ENCODE data around the gene UBAC2. TPM values are rescaled to one million over a fixed set of nuclear protein-coding genes. Genes with fewer than 3 reads are reported as not detected.

The UBAC2 gene
- total RNA-seq, 1 experiment from 2014 or later: 58.3 TPM

GRCh38 chr13:99425485-99426341, 225.1 kb downstream of the UBAC2 start:
- H3K9me2 ChIP-seq (replicated peaks; ENCODE audit: insufficient read depth, low read length): no peaks in the 10 kb centered on the region
- H3K4me1 ChIP-seq (ENCODE audit: low read length): peaks cover 30% of the 10 kb centered on the region
- H2AFZ ChIP-seq (ENCODE audit: low read length): peak overlapping the region; percentile 57; the same call in 1 of the 2 replicates
- peak overlapping the region; percentile 42; the same call in 1 of the 2 replicates for H3K4me3 ChIP-seq (ENCODE audit: low read length)
- H3K27ac ChIP-seq (ENCODE audit: low read length): no peak overlapping the region
- DNase-seq: peak; percentile 67
- H3K9me3 ChIP-seq (ENCODE audit: low read length): no peaks in the 10 kb centered on the region
- no peaks in the 10 kb centered on the region for H3K36me3 ChIP-seq (ENCODE audit: insufficient read depth, low read length)
- no peaks in the 10 kb centered on the region for H3K79me2 ChIP-seq (ENCODE audit: low read length)
- H3K4me2 ChIP-seq (ENCODE audit: low read depth, low read length, poor library complexity, severe bottlenecking): peak overlapping the region; percentile 50
- H4K20me1 ChIP-seq (ENCODE audit: insufficient read depth, low read depth, low read length): no peaks in the 10 kb centered on the region
- H3K27me3 ChIP-seq (ENCODE audit: low read length): no peaks in the 10 kb centered on the region
- H3K9ac ChIP-seq (ENCODE audit: low read length): peak overlapping the region; percentile 28; the same call in 1 of the 2 replicates

DNA sequence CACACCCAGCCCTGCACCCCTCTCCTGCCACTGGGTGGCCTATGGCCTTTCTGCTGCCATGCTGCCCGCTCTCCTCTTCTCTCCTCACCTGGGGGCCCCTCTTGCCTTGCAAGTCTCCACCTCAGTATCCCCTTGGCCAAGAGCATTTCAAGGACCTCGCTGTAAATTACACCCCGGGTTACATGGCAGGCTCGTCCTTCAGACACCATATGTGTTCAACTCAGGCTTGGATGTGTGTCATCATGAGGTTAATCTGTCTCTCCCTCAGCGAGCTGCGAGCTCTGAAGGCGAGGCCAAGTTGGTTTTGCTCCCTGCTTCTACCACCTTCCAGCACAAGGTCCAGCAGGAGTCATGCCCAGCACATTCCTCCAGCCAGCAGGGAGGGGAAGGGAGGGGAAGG, 225.8 kb downstream of the UBAC2 start:
- H3K9ac ChIP-seq (ENCODE audit: low read length): no peak overlapping the region
- no peak for DNase-seq
- H3K27ac ChIP-seq (ENCODE audit: low read length): no peak overlapping the region
- H3K9me2 ChIP-seq (replicated peaks; ENCODE audit: insufficient read depth, low read length): no peaks in the 10 kb centered on the region
- H3K4me2 ChIP-seq (ENCODE audit: low read depth, low read length, poor library complexity, severe bottlenecking): peak overlapping the region; percentile 50
- no peaks in the 10 kb centered on the region for H4K20me1 ChIP-seq (ENCODE audit: insufficient read depth, low read depth, low read length)
- H3K27me3 ChIP-seq (ENCODE audit: low read length): no peaks in the 10 kb centered on the region
- no peaks in the 10 kb centered on the region for H3K79me2 ChIP-seq (ENCODE audit: low read length)
- no peaks in the 10 kb centered on the region for H3K36me3 ChIP-seq (ENCODE audit: insufficient read depth, low read length)
- peaks cover 28% of the 10 kb centered on the region for H3K4me1 ChIP-seq (ENCODE audit: low read length)
- H3K9me3 ChIP-seq (ENCODE audit: low read length): no peaks in the 10 kb centered on the region
- H2AFZ ChIP-seq (ENCODE audit: low read length): no peak overlapping the region
- H3K4me3 ChIP-seq (ENCODE audit: low read length): no peak overlapping the region

DNA sequence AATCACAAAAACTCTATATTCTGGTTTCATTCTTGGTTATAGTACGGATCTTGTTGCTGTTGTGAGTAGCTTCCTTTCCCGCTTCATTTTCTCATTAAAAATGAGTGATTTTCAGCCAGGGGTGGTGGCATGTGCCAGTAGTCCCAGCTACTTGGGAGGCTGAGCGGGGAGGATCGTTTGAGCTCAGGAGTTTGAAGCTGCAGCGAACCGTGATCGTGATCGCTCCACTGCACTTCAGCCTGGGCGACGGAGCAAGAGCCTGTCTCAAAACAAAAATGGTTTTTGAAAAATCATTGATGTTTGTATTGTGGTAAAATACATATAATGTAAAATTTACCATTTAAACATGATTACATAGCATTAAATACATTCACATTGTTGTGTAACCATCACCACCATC, 229.0 kb downstream of the UBAC2 start:
- no peak overlapping the region for H3K4me2 ChIP-seq (ENCODE audit: low read depth, low read length, poor library complexity, severe bottlenecking)

GRCh38 chr13:99431927-99432608, 231.4 kb downstream of the UBAC2 start:
- H3K9me3 ChIP-seq (ENCODE audit: low read length): no peaks in the 10 kb centered on the region
- H2AFZ ChIP-seq (ENCODE audit: low read length): no peak overlapping the region
- no peaks in the 10 kb centered on the region for H3K27me3 ChIP-seq (ENCODE audit: low read length)
- no peak overlapping the region for H3K27ac ChIP-seq (ENCODE audit: low read length)
- H3K36me3 ChIP-seq (ENCODE audit: insufficient read depth, low read length): no peaks in the 10 kb centered on the region
- no peaks in the 10 kb centered on the region for H4K20me1 ChIP-seq (ENCODE audit: insufficient read depth, low read depth, low read length)
- H3K4me3 ChIP-seq (ENCODE audit: low read length): no peak overlapping the region; the same call in 1 of the 2 replicates
- no peaks in the 10 kb centered on the region for H3K79me2 ChIP-seq (ENCODE audit: low read length)
- DNase-seq: no peak
- H3K4me1 ChIP-seq (ENCODE audit: low read length): peaks cover 28% of the 10 kb centered on the region
- H3K4me2 ChIP-seq (ENCODE audit: low read depth, low read length, poor library complexity, severe bottlenecking): peak overlapping the region; percentile 33
- no peaks in the 10 kb centered on the region for H3K9me2 ChIP-seq (replicated peaks; ENCODE audit: insufficient read depth, low read length)
- H3K9ac ChIP-seq (ENCODE audit: low read length): no peak overlapping the region

More for the DNA sequence above, 229.0 kb downstream of the UBAC2 start:
- no peaks in the 10 kb centered on the region for H3K79me2 ChIP-seq (ENCODE audit: low read length)
- no peaks in the 10 kb centered on the region for H3K9me3 ChIP-seq (ENCODE audit: low read length)
- no peaks in the 10 kb centered on the region for H3K27me3 ChIP-seq (ENCODE audit: low read length)
- H4K20me1 ChIP-seq (ENCODE audit: insufficient read depth, low read depth, low read length): no peaks in the 10 kb centered on the region
- DNase-seq: no peak
- no peak overlapping the region for H3K4me3 ChIP-seq (ENCODE audit: low read length)
- H3K4me1 ChIP-seq (ENCODE audit: low read length): peaks cover 39% of the 10 kb centered on the region
- H2AFZ ChIP-seq (ENCODE audit: low read length): no peak overlapping the region
- H3K9ac ChIP-seq (ENCODE audit: low read length): no peak overlapping the region
- no peaks in the 10 kb centered on the region for H3K36me3 ChIP-seq (ENCODE audit: insufficient read depth, low read length)
- no peak overlapping the region for H3K27ac ChIP-seq (ENCODE audit: low read length)
- no peaks in the 10 kb centered on the region for H3K9me2 ChIP-seq (replicated peaks; ENCODE audit: insufficient read depth, low read length)

DNA sequence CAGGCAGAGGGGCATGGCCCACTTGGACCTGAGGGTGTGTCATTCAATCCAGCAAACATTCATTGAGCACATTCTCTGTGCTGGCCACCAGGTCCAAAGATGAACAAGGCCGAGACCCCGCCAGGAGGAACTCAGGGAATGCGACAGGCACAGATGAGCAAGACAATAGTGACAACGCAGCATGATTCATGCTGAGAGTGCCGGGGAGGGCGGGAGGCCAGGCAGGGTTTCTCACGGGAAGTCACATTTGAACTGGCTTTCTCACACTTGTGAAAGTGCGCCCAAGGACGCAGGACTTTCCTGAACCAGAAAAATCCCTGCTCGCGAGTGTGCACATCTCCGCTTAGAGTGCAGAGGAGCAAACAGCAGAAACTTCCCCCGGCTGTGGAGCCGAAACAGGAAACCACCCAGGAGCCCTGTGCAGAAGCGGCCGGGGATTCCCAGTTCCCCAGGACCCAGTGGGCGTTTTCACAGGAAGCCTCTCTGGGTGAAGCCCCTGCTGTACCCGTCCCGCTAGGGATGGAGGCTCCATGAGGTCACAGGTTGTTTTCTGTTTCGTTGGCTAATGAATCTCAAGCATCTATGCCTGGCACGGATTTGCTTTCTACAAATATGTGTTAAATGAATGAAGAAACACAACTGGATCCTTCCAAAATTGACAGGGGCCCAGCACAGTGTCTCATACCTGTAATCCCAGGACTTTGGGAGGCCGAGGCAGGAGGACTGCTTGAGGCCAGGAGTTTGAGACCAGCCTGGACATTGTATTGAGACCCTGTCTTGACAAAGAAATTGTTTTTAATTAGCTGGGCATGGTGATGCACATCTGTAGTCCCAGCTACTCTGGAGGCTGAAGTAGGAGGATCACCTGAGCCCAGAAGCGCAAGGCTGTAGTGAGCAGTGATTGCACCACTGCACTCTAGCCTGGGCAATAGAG, 232.2 kb downstream of the UBAC2 start:
- Histone ChIP-seq H3K36me3 (ENCODE audit: insufficient read depth, low read length) (no peaks in the 10 kb centered on the region), H3K9ac (ENCODE audit: low read length) (no peak overlapping the region), H3K27ac (ENCODE audit: low read length) (no peak overlapping the region), H3K4me3 (ENCODE audit: low read length) (no peak overlapping the region; the same call in 1 of the 2 replicates), H3K79me2 (ENCODE audit: low read length) (no peaks in the 10 kb centered on the region), H4K20me1 (ENCODE audit: insufficient read depth, low read depth, low read length) (no peaks in the 10 kb centered on the region), H3K4me1 (ENCODE audit: low read length) (peaks cover 34% of the 10 kb centered on the region), H3K27me3 (ENCODE audit: low read length) (no peaks in the 10 kb centered on the region), H3K9me2 (replicated peaks; ENCODE audit: insufficient read depth, low read length) (no peaks in the 10 kb centered on the region), H3K4me2 (ENCODE audit: low read depth, low read length, poor library complexity, severe bottlenecking) (peak overlapping the region; percentile 33), H3K9me3 (ENCODE audit: low read length) (no peaks in the 10 kb centered on the region), H2AFZ (ENCODE audit: low read length) (no peak overlapping the region)
- no peak for DNase-seq

DNA sequence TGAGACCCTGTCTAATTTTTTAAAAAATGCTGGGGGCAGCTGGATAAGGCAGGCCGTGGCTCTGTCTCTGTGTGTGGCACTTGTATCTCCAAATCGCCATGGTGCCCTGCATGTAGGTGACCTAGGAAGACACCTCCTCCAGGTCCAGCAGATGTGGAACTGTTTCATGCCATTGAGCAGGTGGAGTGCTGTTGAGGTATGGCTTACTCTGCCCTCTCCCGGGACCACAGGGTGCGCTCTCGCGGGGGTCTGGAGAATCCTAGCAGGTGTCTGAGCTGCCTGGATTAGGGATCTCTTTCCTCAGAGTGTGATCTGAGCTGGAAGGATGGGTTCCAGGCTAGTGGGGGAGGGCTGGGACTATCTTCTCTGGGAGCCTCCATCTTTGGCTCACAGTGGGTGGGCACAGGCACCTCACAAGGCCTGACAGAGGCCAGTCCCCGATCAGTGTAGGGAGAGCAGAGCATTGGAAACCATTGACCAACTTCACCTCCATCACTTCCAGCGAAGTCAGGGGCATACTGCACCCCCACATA, 233.0 kb downstream of the UBAC2 start:
- Histone ChIP-seq H3K4me2 (ENCODE audit: low read depth, low read length, poor library complexity, severe bottlenecking) (no peak overlapping the region), H3K4me1 (ENCODE audit: low read length) (peaks cover 41% of the 10 kb centered on the region), H3K9me2 (replicated peaks; ENCODE audit: insufficient read depth, low read length) (no peaks in the 10 kb centered on the region), H3K27me3 (ENCODE audit: low read length) (no peaks in the 10 kb centered on the region), H4K20me1 (ENCODE audit: insufficient read depth, low read depth, low read length) (no peaks in the 10 kb centered on the region), H3K9me3 (ENCODE audit: low read length) (no peaks in the 10 kb centered on the region), H2AFZ (ENCODE audit: low read length) (no peak overlapping the region), H3K4me3 (ENCODE audit: low read length) (no peak overlapping the region), H3K27ac (ENCODE audit: low read length) (no peak overlapping the region), H3K9ac (ENCODE audit: low read length) (no peak overlapping the region), H3K36me3 (ENCODE audit: insufficient read depth, low read length) (no peaks in the 10 kb centered on the region), H3K79me2 (ENCODE audit: low read length) (no peaks in the 10 kb centered on the region)
- DNase-seq: no peak

DNA sequence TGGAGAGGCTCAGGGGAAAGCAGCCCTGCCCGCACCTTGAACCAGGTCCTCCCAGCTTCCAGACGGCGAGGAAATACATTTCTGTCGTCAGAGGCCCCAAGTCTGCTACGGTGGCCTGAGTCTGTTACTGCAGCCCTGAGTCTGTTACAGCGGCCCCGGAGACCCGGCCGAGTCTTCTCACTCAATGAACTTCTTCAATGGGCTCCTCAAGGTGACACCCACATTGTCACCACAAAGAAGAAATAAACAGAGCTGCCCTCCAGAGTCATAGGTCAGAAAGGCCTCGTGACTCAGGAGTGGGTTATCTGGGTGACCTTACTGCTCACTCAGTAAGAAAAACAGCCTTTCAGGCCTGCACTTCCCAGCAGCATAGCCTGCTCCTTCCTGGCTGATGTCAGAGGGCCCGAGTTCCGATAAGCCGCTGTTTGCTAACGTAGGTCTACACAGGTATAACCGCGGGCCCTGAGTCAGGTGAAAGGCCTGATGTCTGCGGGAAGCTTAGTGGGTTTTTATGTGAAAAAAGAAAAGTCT, 233.7 kb downstream of the UBAC2 start:
- no peak for DNase-seq
- H3K27me3 ChIP-seq (ENCODE audit: low read length): no peaks in the 10 kb centered on the region
- H3K4me2 ChIP-seq (ENCODE audit: low read depth, low read length, poor library complexity, severe bottlenecking): no peak overlapping the region
- no peaks in the 10 kb centered on the region for H3K9me2 ChIP-seq (replicated peaks; ENCODE audit: insufficient read depth, low read length)
- no peaks in the 10 kb centered on the region for H4K20me1 ChIP-seq (ENCODE audit: insufficient read depth, low read depth, low read length)
- H3K79me2 ChIP-seq (ENCODE audit: low read length): no peaks in the 10 kb centered on the region
- H3K27ac ChIP-seq (ENCODE audit: low read length): no peak overlapping the region
- H2AFZ ChIP-seq (ENCODE audit: low read length): no peak overlapping the region
- no peak overlapping the region for H3K4me3 ChIP-seq (ENCODE audit: low read length)
- no peaks in the 10 kb centered on the region for H3K9me3 ChIP-seq (ENCODE audit: low read length)
- no peaks in the 10 kb centered on the region for H3K36me3 ChIP-seq (ENCODE audit: insufficient read depth, low read length)
- H3K9ac ChIP-seq (ENCODE audit: low read length): no peak overlapping the region
- H3K4me1 ChIP-seq (ENCODE audit: low read length): peaks cover 46% of the 10 kb centered on the region
